Measurements from ENCODE around the gene RBBP8NL. TPM values are rescaled to one million over a fixed set of nuclear protein-coding genes. Genes with fewer than 3 reads are reported as not detected.

RBBP8NL gene
- total and polyA plus RNA-seq, 2 of the 8 experiments (the other 6 are each of a cell fraction or from before 2014, with no cell fraction given) = 0.43 to 0.48 TPM

DNA sequence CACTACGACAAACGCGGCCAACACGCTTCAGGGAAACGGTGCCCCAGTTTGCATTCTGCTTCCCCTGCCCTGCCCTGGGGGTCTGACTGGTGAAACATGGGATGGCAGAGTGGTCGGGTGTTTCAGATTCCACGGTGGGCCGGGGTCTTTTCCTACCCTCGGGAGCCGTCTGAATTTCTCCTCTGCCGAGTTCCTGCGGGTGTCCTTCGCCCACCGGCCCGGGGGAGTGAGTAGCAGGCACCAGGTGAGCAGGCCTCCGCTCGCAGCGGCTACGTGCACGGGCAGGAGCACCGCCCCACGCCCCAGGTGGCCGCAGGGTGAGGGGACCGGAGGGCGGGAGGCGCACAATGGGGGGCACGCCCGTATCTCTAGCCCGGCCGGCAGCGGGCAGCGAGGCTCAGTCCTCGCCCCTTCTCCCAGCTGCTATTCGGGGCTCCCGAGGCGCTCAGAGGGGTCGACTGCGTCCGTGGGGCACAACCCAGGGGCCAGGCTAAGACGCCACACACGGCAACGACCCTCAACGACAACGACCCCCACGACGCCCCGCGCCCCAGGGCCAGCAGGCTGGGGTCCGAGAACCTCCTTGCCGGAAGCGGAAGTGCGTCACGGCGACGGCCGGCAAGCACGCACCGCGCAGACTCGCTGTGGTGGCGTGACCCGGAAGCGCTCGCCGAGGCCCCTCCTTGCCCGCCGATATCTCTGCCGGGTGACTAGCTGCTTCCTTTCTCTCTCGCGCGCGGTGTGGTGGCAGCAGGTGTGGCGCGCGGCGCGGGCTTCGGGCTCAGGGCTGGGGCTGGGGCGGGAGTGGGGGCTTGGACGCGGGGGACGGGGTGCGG lies 40.7 kb downstream of the RBBP8NL start, which contains the start of gene RPS21 (continued):
- TF ChIP-seq TAF7 (optimal IDR thresholded peaks at IDR 0.05; ENCODE audit: borderline replicate concordance, low read depth, low read length) (peak; percentile 93), TBP (IDR thresholded peaks at IDR 0.05; ENCODE audit: low read depth, low read length) (peak; percentile 89), CHD1 (IDR thresholded peaks at IDR 0.05; ENCODE audit: low read depth, low read length) (no peak), SP2 (IDR thresholded peaks at IDR 0.05; ENCODE audit: low read length) (no peak), SUZ12 (IDR thresholded peaks at IDR 0.05; ENCODE audit: low read length) (no peak), YY1 (IDR thresholded peaks at IDR 0.05; ENCODE audit: low read depth, low read length) (no peak), ATF2 (IDR thresholded peaks at IDR 0.05; ENCODE audit: low read length) (no peak), RBBP5 (IDR thresholded peaks at IDR 0.05; ENCODE audit: borderline replicate concordance, low read depth, low read length) (peak; percentile 62; the same call in 1 of the 2 replicates), GTF2F1 (IDR thresholded peaks at IDR 0.05; ENCODE audit: borderline replicate concordance, low read depth, low read length) (no peak), POLR2A (IDR thresholded peaks at IDR 0.05; ENCODE audit: control extremely low read depth in 1 of 2, low read depth in 2 of 2, low read length in 2 of 2) (peak; percentile 91 to 96), PHF8 (conservative IDR thresholded peaks at IDR 0.05; ENCODE audit: low read depth, low read length) (peak; percentile 85), TAF1 (IDR thresholded peaks at IDR 0.05; ENCODE audit: low read depth, low read length) (peak; percentile 93), ASH2L (IDR thresholded peaks at IDR 0.05; ENCODE audit: low read length) (peak; percentile 17), NANOG (IDR thresholded peaks at IDR 0.05; ENCODE audit: insufficient read depth, low read depth, low read length, poor library complexity, severe bottlenecking) (no peak), RNF2 (IDR thresholded peaks at IDR 0.05; ENCODE audit: borderline replicate concordance, low read depth, low read length, missing control alignments, poor library complexity, severe bottlenecking) (no peak), ZNF274 (IDR thresholded peaks at IDR 0.05; ENCODE audit: borderline replicate concordance, extremely low read depth, low read length) (no peak), BRCA1 (IDR thresholded peaks at IDR 0.05; ENCODE audit: low read depth, low read length) (no peak), SP1 (IDR thresholded peaks at IDR 0.05; ENCODE audit: low read depth, low read length) (no peak), CHD2 (IDR thresholded peaks at IDR 0.05; ENCODE audit: low read length) (peak; percentile 63; the same call in 1 of the 2 replicates), BACH1 (IDR thresholded peaks at IDR 0.05; ENCODE audit: low read length) (no peak), TCF12 (IDR thresholded peaks at IDR 0.05; ENCODE audit: low read depth, low read length) (no peak), POLR2AphosphoS5 (IDR thresholded peaks at IDR 0.05; ENCODE audit: low read depth, low read length) (peak; percentile 93; the same call in 1 of the 2 replicates)
- TF ChIP-seq, protein P1, sequence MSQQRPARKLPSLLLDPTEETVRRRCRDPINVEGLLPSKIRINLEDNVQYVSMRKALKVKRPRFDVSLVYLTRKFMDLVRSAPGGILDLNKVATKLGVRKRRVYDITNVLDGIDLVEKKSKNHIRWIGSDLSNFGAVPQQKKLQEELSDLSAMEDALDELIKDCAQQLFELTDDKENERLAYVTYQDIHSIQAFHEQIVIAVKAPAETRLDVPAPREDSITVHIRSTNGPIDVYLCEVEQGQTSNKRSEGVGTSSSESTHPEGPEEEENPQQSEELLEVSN (IDR thresholded peaks at IDR 0.05) = no peak; the same call in 1 of the 2 replicates

Measured in H1 (cell line).